ENCODE data around the gene PPP1R10.

- TF ChIP-seq CTCF (IDR thresholded peaks at IDR 0.05) (no peak), POLR2A (IDR thresholded peaks at IDR 0.05) (no peak)
Observed at GRCh38 chr6:30603961-30604360, 13.1 kb downstream of the PPP1R10 start.

Data from body of pancreas (tissue), 4 donors.